HEK293 (cell line): Measurements from ENCODE around the gene MRLN.

Experiments
- EGR2 ChIP-seq: fragments of 450-650 bp; formaldehyde crosslinking; IDR thresholded peaks from 2 replicates; pipeline ENCODE4 v1.5.1; 2016; ENCODE audit warnings: low read depth, missing biosample characterization, missing genetic modification characterization
- GLI2 ChIP-seq: fragments of 450-650 bp; formaldehyde crosslinking; IDR thresholded peaks from 2 replicates; pipeline ENCODE4; 2017; ENCODE audit warnings: missing biosample characterization, missing genetic modification characterization, low read depth, borderline replicate concordance
- GLI4 ChIP-seq: fragments of 450-650 bp; formaldehyde crosslinking; IDR thresholded peaks from 2 replicates; pipeline ENCODE4 v1.5.1; 2016; ENCODE audit warnings: missing biosample characterization, missing genetic modification characterization
- HOXC10 ChIP-seq: sonication (generic); formaldehyde crosslinking; IDR thresholded peaks from 2 replicates; pipeline ENCODE4 v1.8.1; 2023; ENCODE audit warnings: mild to moderate bottlenecking, missing genetic modification reagents
- HOXD13 ChIP-seq: sonication (generic); formaldehyde crosslinking; IDR thresholded peaks from 2 replicates; pipeline ENCODE4 v1.8.0; 2022; ENCODE audit warnings: missing genetic modification reagents, borderline replicate concordance
- KLF8 ChIP-seq: fragments of 450-650 bp; formaldehyde crosslinking; IDR thresholded peaks from 2 replicates; pipeline ENCODE4 v1.5.1; 2016; ENCODE audit warnings: missing biosample characterization, missing genetic modification characterization
- PRDM1 ChIP-seq: fragments of 450-650 bp; formaldehyde crosslinking; IDR thresholded peaks from 2 replicates; pipeline ENCODE4; 2016; ENCODE audit warnings: missing biosample characterization, missing genetic modification characterization
- SALL2 ChIP-seq: fragments of 450-650 bp; formaldehyde crosslinking; IDR thresholded peaks from 2 replicates; pipeline ENCODE4 v1.5.0; 2017; ENCODE audit warnings: missing biosample characterization, mild to moderate bottlenecking, missing genetic modification characterization, borderline replicate concordance
- YY1 ChIP-seq: fragments of 450-650 bp; formaldehyde crosslinking; IDR thresholded peaks from 2 replicates; pipeline ENCODE4 v1.5.1; 2018; ENCODE audit warnings: missing biosample characterization, missing genetic modification characterization
- YY2 ChIP-seq: fragments of 450-650 bp; formaldehyde crosslinking; IDR thresholded peaks from 2 replicates; pipeline ENCODE4 v1.5.1; 2016; ENCODE audit warnings: missing biosample characterization, missing genetic modification characterization
- ZBTB1 ChIP-seq: fragments of 450-650 bp; formaldehyde crosslinking; IDR thresholded peaks from 2 replicates; pipeline ENCODE4 v1.5.1; 2016; ENCODE audit warnings: missing biosample characterization, missing genetic modification characterization
- ZBTB20 ChIP-seq: fragments of 450-650 bp; formaldehyde crosslinking; IDR thresholded peaks from 2 replicates; pipeline ENCODE4 v1.5.1; 2016; ENCODE audit warnings: missing biosample characterization, missing genetic modification characterization
- ZFP41 ChIP-seq: fragments of 450-650 bp; formaldehyde crosslinking; IDR thresholded peaks from 2 replicates; pipeline ENCODE4 v1.5.1; 2016; ENCODE audit warnings: missing biosample characterization, missing genetic modification characterization, borderline replicate concordance
- ZNF157 ChIP-seq: fragments of 450-650 bp; formaldehyde crosslinking; IDR thresholded peaks from 2 replicates; pipeline ENCODE4 v1.5.1; 2016; ENCODE audit warnings: missing biosample characterization, missing genetic modification characterization
- ZNF2 ChIP-seq: fragments of 450-650 bp; formaldehyde crosslinking; IDR thresholded peaks from 2 replicates; pipeline ENCODE4 v1.5.1; 2016; ENCODE audit warnings: missing biosample characterization, missing genetic modification characterization
- ZNF202 ChIP-seq: fragments of 450-650 bp; formaldehyde crosslinking; IDR thresholded peaks from 2 replicates; pipeline ENCODE4 v1.5.1; 2016; ENCODE audit warnings: missing biosample characterization, missing genetic modification characterization, borderline replicate concordance
- ZNF292 ChIP-seq: fragments of 450-650 bp; formaldehyde crosslinking; IDR thresholded peaks from 2 replicates; pipeline ENCODE4 v1.5.1; 2016; ENCODE audit warnings: low read depth, missing biosample characterization, missing genetic modification characterization, borderline replicate concordance
- ZNF473 ChIP-seq: fragments of 450-650 bp; formaldehyde crosslinking; IDR thresholded peaks from 2 replicates; pipeline ENCODE4 v1.5.1; 2017; ENCODE audit warnings: missing biosample characterization, missing genetic modification characterization
- ZNF571 ChIP-seq: fragments of 450-650 bp; formaldehyde crosslinking; IDR thresholded peaks from 2 replicates; pipeline ENCODE4 v1.5.0; 2017; ENCODE audit warnings: missing biosample characterization, missing genetic modification characterization
- ZNF626 ChIP-seq: fragments of 450-650 bp; sonication (Bioruptor Pico); formaldehyde crosslinking; IDR thresholded peaks from 2 replicates; pipeline ENCODE4 v1.5.1; 2018; ENCODE audit warnings: missing biosample characterization, missing genetic modification characterization, inconsistent platforms
- ZXDB ChIP-seq: fragments of 450-650 bp; formaldehyde crosslinking; IDR thresholded peaks from 2 replicates; pipeline ENCODE4 v1.5.1; 2016; ENCODE audit warnings: missing biosample characterization, missing genetic modification characterization
- TF ChIP-seq, protein P1 (sequence below): fragments of 450-650 bp; formaldehyde crosslinking; optimal IDR thresholded peaks from 2 replicates; pipeline ENCODE3; 2016; ENCODE audit warnings: missing biosample characterization, mild to moderate bottlenecking, missing genetic modification characterization
- TF ChIP-seq, protein P2 (sequence below): fragments of 450-650 bp; formaldehyde crosslinking; IDR thresholded peaks from 2 replicates; pipeline ENCODE4 v1.5.1; 2016; ENCODE audit warnings: missing biosample characterization, missing genetic modification characterization, borderline replicate concordance
- TF ChIP-seq, protein P3 (sequence below): fragments of 450-650 bp; formaldehyde crosslinking; conservative IDR thresholded peaks from 2 replicates; pipeline ENCODE4 v1.5.1; 2016; ENCODE audit warnings: low read depth, missing biosample characterization, missing genetic modification characterization
- TF ChIP-seq, protein P4 (sequence below): fragments of 450-650 bp; formaldehyde crosslinking; IDR thresholded peaks from 2 replicates; pipeline ENCODE4 v1.5.1; 2016; ENCODE audit warnings: missing biosample characterization, missing genetic modification characterization
- TF ChIP-seq, protein P5 (sequence below): fragments of 450-650 bp; formaldehyde crosslinking; IDR thresholded peaks from 2 replicates; pipeline ENCODE4 v1.5.1; 2016; ENCODE audit warnings: missing biosample characterization, missing genetic modification characterization
- TF ChIP-seq, protein P6 (sequence below): fragments of 450-650 bp; formaldehyde crosslinking; IDR thresholded peaks from 2 replicates; pipeline ENCODE4 v1.5.1; 2016; ENCODE audit warnings: missing biosample characterization, missing genetic modification characterization, low read depth

Gene MRLN

DNA sequence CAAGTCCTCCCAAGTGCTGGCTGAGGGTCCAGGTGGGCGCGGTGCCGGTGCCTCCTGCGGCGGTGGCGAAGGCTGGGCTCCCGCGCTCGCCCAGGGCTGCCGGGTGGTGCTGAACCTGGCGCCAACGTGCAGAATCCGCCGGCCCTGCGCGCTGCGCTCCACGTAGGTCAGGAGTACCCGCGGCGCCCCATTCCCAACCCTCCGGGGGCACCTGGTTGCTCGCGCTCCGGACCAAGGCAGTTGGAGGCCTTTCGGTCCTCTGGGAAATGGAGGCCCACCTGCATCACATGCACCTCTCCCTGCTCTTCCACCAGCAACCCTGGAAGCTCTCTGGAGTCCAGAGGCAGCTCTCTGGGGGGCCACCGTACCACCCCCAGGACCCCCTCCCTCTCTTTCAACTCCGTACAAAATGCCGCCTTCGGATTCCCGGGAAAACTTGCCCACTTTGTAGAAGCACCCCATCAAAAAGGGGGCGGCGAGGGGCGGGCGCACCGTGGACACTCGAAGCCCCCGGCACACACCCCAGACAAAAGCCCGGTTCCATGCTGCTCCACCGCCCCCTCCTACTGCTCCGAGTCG is 44.4 kb downstream of the MRLN start (continued):
- TF ChIP-seq SALL2 (no peak), HOXC10 (CRISPR knock-in tag) (no peak), EGR2 (no peak), ZNF157 (tag by site-specific recombination) (no peak), ZNF2 (tag by site-specific recombination) (no peak), ZNF473 (tag by site-specific recombination) (no peak), KLF8 (no peak), PRDM1 (tag by site-specific recombination) (no peak), ZBTB1 (no peak), YY1 (tag by site-specific recombination) (no peak), ZFP41 (tag by site-specific recombination) (no peak), ZNF626 (tag by site-specific recombination) (no peak), GLI4 (tag by site-specific recombination) (no peak), YY2 (tag by site-specific recombination) (no peak), ZNF292 (tag by site-specific recombination) (no peak), ZNF202 (tag by site-specific recombination) (0 out of 2 replicates have a peak, but pooled peaks have one; percentile 37), ZXDB (tag by site-specific recombination) (no peak), ZNF571 (tag by site-specific recombination) (no peak), GLI2 (tag by site-specific recombination) (no peak), ZBTB20 (tag by site-specific recombination) (peak; percentile 5; the same call in 1 of the 2 replicates), HOXD13 (CRISPR knock-in tag) (peak; percentile 34; the same call in 1 of the 2 replicates)
- TF ChIP-seq, protein P1, sequence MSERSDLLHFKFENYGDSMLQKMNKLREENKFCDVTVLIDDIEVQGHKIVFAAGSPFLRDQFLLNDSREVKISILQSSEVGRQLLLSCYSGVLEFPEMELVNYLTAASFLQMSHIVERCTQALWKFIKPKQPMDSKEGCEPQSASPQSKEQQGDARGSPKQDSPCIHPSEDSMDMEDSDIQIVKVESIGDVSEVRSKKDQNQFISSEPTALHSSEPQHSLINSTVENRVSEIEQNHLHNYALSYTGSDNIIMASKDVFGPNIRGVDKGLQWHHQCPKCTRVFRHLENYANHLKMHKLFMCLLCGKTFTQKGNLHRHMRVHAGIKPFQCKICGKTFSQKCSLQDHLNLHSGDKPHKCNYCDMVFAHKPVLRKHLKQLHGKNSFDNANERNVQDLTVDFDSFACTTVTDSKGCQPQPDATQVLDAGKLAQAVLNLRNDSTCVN (tag by site-specific recombination): peak; percentile 38
- TF ChIP-seq, protein P2, sequence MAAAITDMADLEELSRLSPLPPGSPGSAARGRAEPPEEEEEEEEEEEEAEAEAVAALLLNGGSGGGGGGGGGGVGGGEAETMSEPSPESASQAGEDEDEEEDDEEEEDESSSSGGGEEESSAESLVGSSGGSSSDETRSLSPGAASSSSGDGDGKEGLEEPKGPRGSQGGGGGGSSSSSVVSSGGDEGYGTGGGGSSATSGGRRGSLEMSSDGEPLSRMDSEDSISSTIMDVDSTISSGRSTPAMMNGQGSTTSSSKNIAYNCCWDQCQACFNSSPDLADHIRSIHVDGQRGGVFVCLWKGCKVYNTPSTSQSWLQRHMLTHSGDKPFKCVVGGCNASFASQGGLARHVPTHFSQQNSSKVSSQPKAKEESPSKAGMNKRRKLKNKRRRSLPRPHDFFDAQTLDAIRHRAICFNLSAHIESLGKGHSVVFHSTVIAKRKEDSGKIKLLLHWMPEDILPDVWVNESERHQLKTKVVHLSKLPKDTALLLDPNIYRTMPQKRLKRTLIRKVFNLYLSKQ: no peak
- TF ChIP-seq, protein P3, sequence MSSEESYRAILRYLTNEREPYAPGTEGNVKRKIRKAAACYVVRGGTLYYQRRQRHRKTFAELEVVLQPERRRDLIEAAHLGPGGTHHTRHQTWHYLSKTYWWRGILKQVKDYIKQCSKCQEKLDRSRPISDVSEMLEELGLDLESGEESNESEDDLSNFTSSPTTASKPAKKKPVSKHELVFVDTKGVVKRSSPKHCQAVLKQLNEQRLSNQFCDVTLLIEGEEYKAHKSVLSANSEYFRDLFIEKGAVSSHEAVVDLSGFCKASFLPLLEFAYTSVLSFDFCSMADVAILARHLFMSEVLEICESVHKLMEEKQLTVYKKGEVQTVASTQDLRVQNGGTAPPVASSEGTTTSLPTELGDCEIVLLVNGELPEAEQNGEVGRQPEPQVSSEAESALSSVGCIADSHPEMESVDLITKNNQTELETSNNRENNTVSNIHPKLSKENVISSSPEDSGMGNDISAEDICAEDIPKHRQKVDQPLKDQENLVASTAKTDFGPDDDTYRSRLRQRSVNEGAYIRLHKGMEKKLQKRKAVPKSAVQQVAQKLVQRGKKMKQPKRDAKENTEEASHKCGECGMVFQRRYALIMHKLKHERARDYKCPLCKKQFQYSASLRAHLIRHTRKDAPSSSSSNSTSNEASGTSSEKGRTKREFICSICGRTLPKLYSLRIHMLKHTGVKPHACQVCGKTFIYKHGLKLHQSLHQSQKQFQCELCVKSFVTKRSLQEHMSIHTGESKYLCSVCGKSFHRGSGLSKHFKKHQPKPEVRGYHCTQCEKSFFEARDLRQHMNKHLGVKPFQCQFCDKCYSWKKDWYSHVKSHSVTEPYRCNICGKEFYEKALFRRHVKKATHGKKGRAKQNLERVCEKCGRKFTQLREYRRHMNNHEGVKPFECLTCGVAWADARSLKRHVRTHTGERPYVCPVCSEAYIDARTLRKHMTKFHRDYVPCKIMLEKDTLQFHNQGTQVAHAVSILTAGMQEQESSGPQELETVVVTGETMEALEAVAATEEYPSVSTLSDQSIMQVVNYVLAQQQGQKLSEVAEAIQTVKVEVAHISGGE (tag by site-specific recombination): 0 out of 2 replicates have a peak, but pooled peaks have one; percentile 11
- TF ChIP-seq, protein P4, sequence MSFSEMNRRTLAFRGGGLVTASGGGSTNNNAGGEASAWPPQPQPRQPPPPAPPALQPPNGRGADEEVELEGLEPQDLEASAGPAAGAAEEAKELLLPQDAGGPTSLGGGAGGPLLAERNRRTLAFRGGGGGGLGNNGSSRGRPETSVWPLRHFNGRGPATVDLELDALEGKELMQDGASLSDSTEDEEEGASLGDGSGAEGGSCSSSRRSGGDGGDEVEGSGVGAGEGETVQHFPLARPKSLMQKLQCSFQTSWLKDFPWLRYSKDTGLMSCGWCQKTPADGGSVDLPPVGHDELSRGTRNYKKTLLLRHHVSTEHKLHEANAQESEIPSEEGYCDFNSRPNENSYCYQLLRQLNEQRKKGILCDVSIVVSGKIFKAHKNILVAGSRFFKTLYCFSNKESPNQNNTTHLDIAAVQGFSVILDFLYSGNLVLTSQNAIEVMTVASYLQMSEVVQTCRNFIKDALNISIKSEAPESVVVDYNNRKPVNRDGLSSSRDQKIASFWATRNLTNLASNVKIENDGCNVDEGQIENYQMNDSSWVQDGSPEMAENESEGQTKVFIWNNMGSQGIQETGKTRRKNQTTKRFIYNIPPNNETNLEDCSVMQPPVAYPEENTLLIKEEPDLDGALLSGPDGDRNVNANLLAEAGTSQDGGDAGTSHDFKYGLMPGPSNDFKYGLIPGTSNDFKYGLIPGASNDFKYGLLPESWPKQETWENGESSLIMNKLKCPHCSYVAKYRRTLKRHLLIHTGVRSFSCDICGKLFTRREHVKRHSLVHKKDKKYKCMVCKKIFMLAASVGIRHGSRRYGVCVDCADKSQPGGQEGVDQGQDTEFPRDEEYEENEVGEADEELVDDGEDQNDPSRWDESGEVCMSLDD: peak; percentile 51
- TF ChIP-seq, protein P5, sequence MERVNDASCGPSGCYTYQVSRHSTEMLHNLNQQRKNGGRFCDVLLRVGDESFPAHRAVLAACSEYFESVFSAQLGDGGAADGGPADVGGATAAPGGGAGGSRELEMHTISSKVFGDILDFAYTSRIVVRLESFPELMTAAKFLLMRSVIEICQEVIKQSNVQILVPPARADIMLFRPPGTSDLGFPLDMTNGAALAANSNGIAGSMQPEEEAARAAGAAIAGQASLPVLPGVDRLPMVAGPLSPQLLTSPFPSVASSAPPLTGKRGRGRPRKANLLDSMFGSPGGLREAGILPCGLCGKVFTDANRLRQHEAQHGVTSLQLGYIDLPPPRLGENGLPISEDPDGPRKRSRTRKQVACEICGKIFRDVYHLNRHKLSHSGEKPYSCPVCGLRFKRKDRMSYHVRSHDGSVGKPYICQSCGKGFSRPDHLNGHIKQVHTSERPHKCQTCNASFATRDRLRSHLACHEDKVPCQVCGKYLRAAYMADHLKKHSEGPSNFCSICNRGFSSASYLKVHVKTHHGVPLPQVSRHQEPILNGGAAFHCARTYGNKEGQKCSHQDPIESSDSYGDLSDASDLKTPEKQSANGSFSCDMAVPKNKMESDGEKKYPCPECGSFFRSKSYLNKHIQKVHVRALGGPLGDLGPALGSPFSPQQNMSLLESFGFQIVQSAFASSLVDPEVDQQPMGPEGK: peak; percentile 26
- TF ChIP-seq, protein P6, sequence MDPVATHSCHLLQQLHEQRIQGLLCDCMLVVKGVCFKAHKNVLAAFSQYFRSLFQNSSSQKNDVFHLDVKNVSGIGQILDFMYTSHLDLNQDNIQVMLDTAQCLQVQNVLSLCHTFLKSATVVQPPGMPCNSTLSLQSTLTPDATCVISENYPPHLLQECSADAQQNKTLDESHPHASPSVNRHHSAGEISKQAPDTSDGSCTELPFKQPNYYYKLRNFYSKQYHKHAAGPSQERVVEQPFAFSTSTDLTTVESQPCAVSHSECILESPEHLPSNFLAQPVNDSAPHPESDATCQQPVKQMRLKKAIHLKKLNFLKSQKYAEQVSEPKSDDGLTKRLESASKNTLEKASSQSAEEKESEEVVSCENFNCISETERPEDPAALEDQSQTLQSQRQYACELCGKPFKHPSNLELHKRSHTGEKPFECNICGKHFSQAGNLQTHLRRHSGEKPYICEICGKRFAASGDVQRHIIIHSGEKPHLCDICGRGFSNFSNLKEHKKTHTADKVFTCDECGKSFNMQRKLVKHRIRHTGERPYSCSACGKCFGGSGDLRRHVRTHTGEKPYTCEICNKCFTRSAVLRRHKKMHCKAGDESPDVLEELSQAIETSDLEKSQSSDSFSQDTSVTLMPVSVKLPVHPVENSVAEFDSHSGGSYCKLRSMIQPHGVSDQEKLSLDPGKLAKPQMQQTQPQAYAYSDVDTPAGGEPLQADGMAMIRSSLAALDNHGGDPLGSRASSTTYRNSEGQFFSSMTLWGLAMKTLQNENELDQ (tag by site-specific recombination): no peak
